Measurements from ENCODE around the gene GFOD2.

GRCh38 chr16:67716097-67716496 is 3.0 kb downstream of the GFOD2 start:
- no peak for TF ChIP-seq CTCF (IDR thresholded peaks at IDR 0.05; ENCODE audit: control extremely low read depth in 1 of 3, insufficient read depth in 1 of 3, low read depth in 1 of 3, low read length in 3 of 3)
- TF ChIP-seq CREB1 (IDR thresholded peaks at IDR 0.05), result no peak
- TF ChIP-seq ZNF274 (IDR thresholded peaks at IDR 0.05; ENCODE audit: borderline replicate concordance, extremely low read depth, low read length), result no peak
- no peak for TF ChIP-seq BCL11A (IDR thresholded peaks at IDR 0.05; ENCODE audit: low read depth in 2 of 2, low read length in 2 of 2)
- no peak for TF ChIP-seq POLR2A (IDR thresholded peaks at IDR 0.05; ENCODE audit: control extremely low read depth in 1 of 2, low read depth in 2 of 2, low read length in 2 of 2)
- TF ChIP-seq SIN3A (conservative IDR thresholded peaks at IDR 0.05 in 1 of 2, IDR thresholded peaks at IDR 0.05 in 1 of 2; ENCODE audit: low read depth in 1 of 2, low read length in 2 of 2), result no peak
- no peak for TF ChIP-seq RFX5 (IDR thresholded peaks at IDR 0.05; ENCODE audit: borderline replicate concordance, low read depth, low read length)
- no peak for TF ChIP-seq MAFK (IDR thresholded peaks at IDR 0.05; ENCODE audit: low read depth, low read length)
- TF ChIP-seq EZH2 (IDR thresholded peaks at IDR 0.05; ENCODE audit: low read depth, low read length, severe bottlenecking), result no peak
- TF ChIP-seq TCF12 (IDR thresholded peaks at IDR 0.05; ENCODE audit: low read depth, low read length), result no peak
- no peak for TF ChIP-seq ATF3 (IDR thresholded peaks at IDR 0.05; ENCODE audit: insufficient read depth, low read depth, low read length)
- no peak for TF ChIP-seq SRF (IDR thresholded peaks at IDR 0.05; ENCODE audit: low read depth, low read length)

All from H1 (cell line).